Upper lobe of left lung (tissue), 6 donors: ENCODE results near the gene PARVG. TPM values are rescaled to one million over a fixed set of nuclear protein-coding genes. Genes with fewer than 3 reads are reported as not detected.

ENCODE experiments used
- ATAC-seq, 2 donors: fragments of 200-7000 bp; cut with Tn5 transposase; one replicate each; pipeline ENCODE4 v1.9.1; 2022; ENCODE audit warnings: mild to moderate bottlenecking in 2 of 2, moderate library complexity in 2 of 2; ENCODE audit not compliant: low FRiP score in 2 of 2
- DNase-seq, 2 donors: peaks; one replicate each; pipeline ENCODE4 v3.0.0-alpha.2; 2019 to 2020
- H3K27ac ChIP-seq, 4 donors: fragments of 200-600 bp; sonication (generic); one replicate each; pipeline ENCODE4 v1.5.1; 2016 to 2019
- H3K27me3 ChIP-seq, 4 donors: fragments of 200-600 bp; sonication (generic); one replicate each; pipeline ENCODE4 v1.5.1; 2017 to 2019
- H3K36me3 ChIP-seq, 4 donors: fragments of 200-600 bp; sonication (generic); one replicate each; pipeline ENCODE4 v1.5.1; 2016 to 2019
- H3K4me1 ChIP-seq, 4 donors: fragments of 200-600 bp; sonication (generic); one replicate each; pipeline ENCODE4 v1.5.1; 2018 to 2019
- H3K4me3 ChIP-seq, 4 donors: fragments of 200-600 bp; sonication (generic); one replicate each; pipeline ENCODE4 v1.5.1; 2017 to 2019; ENCODE audit warnings: mild to moderate bottlenecking in 2 of 4, moderate library complexity in 1 of 4
- H3K9me3 ChIP-seq, 4 donors: fragments of 200-600 bp; sonication (generic); one replicate each; pipeline ENCODE4 v1.5.1; 2018 to 2019
- EP300 ChIP-seq, 4 donors: sonication (generic); formaldehyde crosslinking; IDR thresholded peaks; one replicate each; pipeline ENCODE4 v1.5.1; 2017; ENCODE audit warnings: antibody characterized with exemption in 4 of 4, control low read depth in 2 of 4
- POLR2A ChIP-seq, 4 donors: fragments of 450-650 bp; IDR thresholded peaks; one replicate each; pipeline ENCODE4 v1.5.1; 2016 to 2017; ENCODE audit warnings: antibody characterized with exemption in 4 of 4, mild to moderate bottlenecking in 2 of 4
- POLR2AphosphoS5 ChIP-seq, 2 donors: sonication (generic); formaldehyde crosslinking; IDR thresholded peaks; one replicate each; pipeline ENCODE4 v1.5.1; 2017; ENCODE audit warnings: antibody characterized with exemption in 2 of 2
- WGBS, 2 donors: methylation state at CpG; one replicate each; pipeline ENCODE4 v1.1.5; 2017 to 2018; 5-methylcytosine and 5-hydroxymethylcytosine counted together
- total RNA-seq, 6 donors: library from RNA; depleted of rRNA in 4 of 6; stranded (reverse); fragments of >200 nt in 4 of 6; gene quantifications; one replicate each; pipeline versions ENCODE4 v1.1.0 to v1.2.1, GENCODE V29; 2016 to 2021
- TF ChIP-seq, protein P1 (sequence below), 6 experiments: fragments of 450-650 bp in 4 of 6; fragments of 200-600 bp in 2 of 6; sonication (generic) in 2 of 6; IDR thresholded peaks; one replicate each; pipeline ENCODE4 v1.5.1; 2016 to 2019; ENCODE audit warnings: antibody characterized with exemption in 6 of 6
- donor health status: DM: no; HTN: no; CAD: no; lungs with moderate emphysema.
- donor health status: DM: no; HTN: yes; CAD: no; lungs with severe emphysema.

PARVG gene
- total RNA-seq, 6 donors from 2014 or later, result 42.4 to 315 (median 82.4) TPM

DNA sequence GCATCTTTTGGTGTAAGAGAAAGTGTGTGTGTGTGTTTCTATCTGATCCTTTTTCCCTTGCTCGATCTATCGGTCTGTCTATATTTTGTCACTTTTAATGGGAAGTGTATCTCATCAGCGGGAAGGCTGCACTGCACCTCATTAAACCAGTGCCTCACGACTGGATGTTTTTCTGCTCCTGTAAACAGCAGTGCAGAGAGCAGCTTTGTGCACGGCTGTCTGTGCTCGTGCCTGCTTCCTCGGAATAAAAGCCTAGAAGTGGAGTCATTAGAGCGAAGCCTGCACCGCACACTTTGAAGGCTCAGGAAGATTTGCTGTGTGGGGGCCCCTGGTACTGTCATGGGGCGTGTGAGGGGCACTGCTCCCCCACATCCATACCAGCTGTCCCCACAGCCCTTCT, 27.0 kb upstream of the PARVG start:
- 91 to 92% methylated on average over 10 of the region's 10 CpGs for WGBS, 2 donors
- TF ChIP-seq POLR2A (IDR thresholded peaks at IDR 0.05), result no peak
- TF ChIP-seq POLR2AphosphoS5 (IDR thresholded peaks at IDR 0.05), result no peak
- TF ChIP-seq EP300 (IDR thresholded peaks at IDR 0.05), result no peak
- TF ChIP-seq, protein P1, sequence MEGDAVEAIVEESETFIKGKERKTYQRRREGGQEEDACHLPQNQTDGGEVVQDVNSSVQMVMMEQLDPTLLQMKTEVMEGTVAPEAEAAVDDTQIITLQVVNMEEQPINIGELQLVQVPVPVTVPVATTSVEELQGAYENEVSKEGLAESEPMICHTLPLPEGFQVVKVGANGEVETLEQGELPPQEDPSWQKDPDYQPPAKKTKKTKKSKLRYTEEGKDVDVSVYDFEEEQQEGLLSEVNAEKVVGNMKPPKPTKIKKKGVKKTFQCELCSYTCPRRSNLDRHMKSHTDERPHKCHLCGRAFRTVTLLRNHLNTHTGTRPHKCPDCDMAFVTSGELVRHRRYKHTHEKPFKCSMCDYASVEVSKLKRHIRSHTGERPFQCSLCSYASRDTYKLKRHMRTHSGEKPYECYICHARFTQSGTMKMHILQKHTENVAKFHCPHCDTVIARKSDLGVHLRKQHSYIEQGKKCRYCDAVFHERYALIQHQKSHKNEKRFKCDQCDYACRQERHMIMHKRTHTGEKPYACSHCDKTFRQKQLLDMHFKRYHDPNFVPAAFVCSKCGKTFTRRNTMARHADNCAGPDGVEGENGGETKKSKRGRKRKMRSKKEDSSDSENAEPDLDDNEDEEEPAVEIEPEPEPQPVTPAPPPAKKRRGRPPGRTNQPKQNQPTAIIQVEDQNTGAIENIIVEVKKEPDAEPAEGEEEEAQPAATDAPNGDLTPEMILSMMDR (IDR thresholded peaks at IDR 0.05), result no peak
- H3K4me1 ChIP-seq, result no peaks in the 10 kb centered on the region

DNA sequence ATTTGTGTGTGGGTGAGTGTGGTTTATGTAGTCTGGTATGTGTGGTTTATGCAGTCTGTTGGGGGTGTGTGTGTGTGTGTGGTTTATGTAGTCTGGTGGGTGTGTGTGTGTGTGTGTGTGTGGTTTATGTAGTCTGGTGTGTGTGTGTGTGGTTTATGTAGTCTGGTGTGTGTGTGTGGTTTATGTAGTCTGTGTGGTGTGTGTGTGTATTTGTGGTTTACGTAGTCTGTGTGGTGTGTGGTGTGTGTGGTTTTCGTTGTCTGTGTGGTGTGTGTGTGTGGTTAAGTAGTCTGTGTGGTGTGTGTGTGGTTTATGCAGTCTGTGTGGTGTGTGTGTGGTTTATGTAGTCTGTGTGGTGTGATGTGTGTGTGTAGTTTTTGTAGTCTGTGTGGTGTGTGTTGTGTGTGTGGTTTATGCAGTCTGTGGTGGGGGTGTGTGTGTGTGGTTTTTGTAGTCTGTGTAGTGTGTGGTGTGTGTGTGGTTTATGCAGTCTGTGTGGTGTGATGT, 26.2 kb upstream of the PARVG start:
- Histone ChIP-seq H3K4me1 (no peaks in the 10 kb centered on the region), H3K9me3 (no peaks in the 10 kb centered on the region), H3K4me3 (no peak overlapping the region), H3K27ac (no peak overlapping the region), H3K27me3 (no peaks in the 10 kb centered on the region), H3K36me3 (peaks cover 0 to 48% (median 23%) of the 10 kb centered on the region in 4 donors)
- WGBS, 2 donors, result 72 to 75% methylated on average over 2 of the region's 2 CpGs
- TF ChIP-seq EP300 (IDR thresholded peaks at IDR 0.05) (no peak), POLR2AphosphoS5 (IDR thresholded peaks at IDR 0.05) (no peak), POLR2A (IDR thresholded peaks at IDR 0.05) (no peak)
- TF ChIP-seq, protein P1 (IDR thresholded peaks at IDR 0.05), result no peak
- DNase-seq, result no peak
- no peak for ATAC-seq

More for the DNA sequence above, 27.0 kb upstream of the PARVG start:
- ATAC-seq, result no peak
- H3K9me3 ChIP-seq, result no peaks in the 10 kb centered on the region
- peaks cover 0 to 50% (median 24%) of the 10 kb centered on the region in 4 donors for H3K36me3 ChIP-seq
- no peak for DNase-seq
- no peak overlapping the region for H3K27ac ChIP-seq
- no peak overlapping the region for H3K4me3 ChIP-seq
- no peaks in the 10 kb centered on the region for H3K27me3 ChIP-seq

DNA sequence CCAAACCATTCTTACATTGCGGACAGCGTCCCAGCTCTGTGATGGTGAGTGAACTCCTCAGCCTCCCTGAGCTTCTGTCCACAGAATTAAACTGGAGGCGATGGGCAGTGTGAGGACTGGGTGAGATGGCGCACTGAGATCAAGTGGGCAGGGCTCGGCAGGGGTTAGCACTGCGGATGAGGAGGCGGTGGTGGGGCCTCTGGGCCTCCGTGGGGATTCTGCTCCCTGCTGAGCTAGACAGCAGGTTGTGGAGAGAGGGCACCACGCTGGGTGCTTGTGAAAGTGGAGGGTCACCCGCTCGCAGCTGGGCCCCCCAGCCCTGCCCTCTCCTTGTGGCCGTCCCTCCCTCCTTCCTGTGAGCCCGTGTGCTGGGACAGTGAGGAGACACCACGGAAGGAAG, 25.6 kb upstream of the PARVG start:
- H3K9me3 ChIP-seq, result no peaks in the 10 kb centered on the region
- no peak for ATAC-seq
- WGBS, 2 donors, result 81 to 89% methylated on average over 9 to 13 of the region's 14 CpGs
- no peak overlapping the region for H3K4me3 ChIP-seq
- H3K36me3 ChIP-seq, result peaks cover 0 to 51% (median 22%) of the 10 kb centered on the region in 4 donors
- H3K27me3 ChIP-seq, result no peaks in the 10 kb centered on the region
- no peak for DNase-seq
- H3K27ac ChIP-seq, result no peak overlapping the region
- H3K4me1 ChIP-seq, result no peaks in the 10 kb centered on the region
- TF ChIP-seq POLR2A (IDR thresholded peaks at IDR 0.05) (no peak), EP300 (IDR thresholded peaks at IDR 0.05) (no peak), POLR2AphosphoS5 (IDR thresholded peaks at IDR 0.05) (no peak)
- TF ChIP-seq, protein P1 (IDR thresholded peaks at IDR 0.05), result no peak

DNA sequence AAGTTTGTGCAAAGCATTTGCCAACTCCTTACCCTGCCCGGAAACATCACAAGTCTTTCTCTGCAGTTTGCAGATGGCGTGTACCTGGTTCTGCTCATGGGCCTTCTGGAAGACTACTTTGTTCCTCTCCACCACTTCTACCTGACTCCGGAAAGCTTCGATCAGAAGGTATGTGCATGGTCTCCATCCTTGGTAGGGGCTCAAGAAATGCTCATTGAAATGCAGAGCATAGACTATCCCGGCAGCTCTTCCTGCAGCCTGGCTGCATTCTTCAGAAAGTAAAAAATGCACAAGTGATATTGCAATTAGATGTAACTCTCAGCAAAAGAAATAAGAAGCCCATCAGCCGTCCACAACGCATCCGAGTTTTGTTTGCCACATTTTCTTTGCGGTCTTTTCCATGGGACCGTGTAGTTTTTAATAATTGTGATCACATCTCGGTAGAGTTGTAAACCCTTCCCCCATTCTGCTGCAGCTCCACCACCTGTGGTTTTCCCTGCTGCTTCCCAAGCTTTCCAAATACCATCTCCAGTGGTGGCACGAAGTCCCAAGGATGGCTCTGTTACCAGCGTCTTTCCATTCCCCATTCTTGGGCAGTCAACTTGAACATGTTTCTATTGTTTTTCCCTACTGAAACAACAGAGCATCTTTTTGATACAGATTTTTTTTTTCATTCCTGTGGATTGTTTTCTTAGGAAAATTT, 22.7 kb upstream of the PARVG start:
- DNase-seq (no peak), ATAC-seq (no peak)
- no peak overlapping the region for H3K4me3 ChIP-seq
- no peaks in the 10 kb centered on the region for H3K27me3 ChIP-seq
- no peak overlapping the region for H3K27ac ChIP-seq
- TF ChIP-seq, protein P1 (IDR thresholded peaks at IDR 0.05), result no peak
- TF ChIP-seq EP300 (IDR thresholded peaks at IDR 0.05) (no peak), POLR2AphosphoS5 (IDR thresholded peaks at IDR 0.05) (no peak), POLR2A (IDR thresholded peaks at IDR 0.05) (no peak)
- 92 to 93% methylated on average over 13 of the region's 13 CpGs for WGBS, 2 donors
- no peaks in the 10 kb centered on the region for H3K4me1 ChIP-seq
- H3K36me3 ChIP-seq, result peaks cover 0 to 44% (median 19%) of the 10 kb centered on the region in 4 donors
- H3K9me3 ChIP-seq, result no peaks in the 10 kb centered on the region
